Activated T-helper 2 cell treated with anti-CD3 and anti-CD28 coated beads, Interferon-gamma antibody, Interleukin-2, Interleukin-4, amounts not matched to agents 10 μg/mL and 5 μg/mL and 100 μg/mL, durations not matched to agents 14 hours and 24 hours and 36 hours (primary cell): ENCODE measurements around the gene PROX1. TPM values are rescaled to one million over a fixed set of nuclear protein-coding genes. Genes with fewer than 3 reads are reported as not detected.

Source experiments
- DNase-seq: peaks from one replicate; pipeline ENCODE4 v3.0.0; 2021; ENCODE audit warnings: low spot score
- H3K27ac Mint-ChIP-seq: one replicate; pipeline ENCODE4 v1.8.0; 2021; ENCODE audit warnings: mixed read lengths
- H3K27me3 Mint-ChIP-seq: one replicate; pipeline ENCODE4 v1.8.0; 2021; ENCODE audit warnings: low read depth, mixed read lengths
- H3K36me3 Mint-ChIP-seq: one replicate; pipeline ENCODE4 v1.8.0; 2021; ENCODE audit warnings: low read depth, mixed read lengths
- H3K4me1 Mint-ChIP-seq: one replicate; pipeline ENCODE4 v1.8.0; 2021; ENCODE audit warnings: low read depth, mixed read lengths
- H3K4me3 Mint-ChIP-seq: one replicate; pipeline ENCODE4 v1.8.0; 2021; ENCODE audit warnings: low read depth, mild to moderate bottlenecking, moderate library complexity, mixed read lengths
- H3K9me3 Mint-ChIP-seq: one replicate; pipeline ENCODE4 v1.8.0; 2021; ENCODE audit warnings: mixed read lengths
- intact Hi-C: fragments of 100-400 bp; cut with micrococcal nuclease; formaldehyde crosslinking; loops from one replicate; pipeline ENCODE4 v1.15.1; 2023
- total RNA-seq: library from RNA; stranded (reverse); gene quantifications from 2 replicates; pipeline ENCODE4 v1.2.3, GENCODE V29; 2022

The PROX1 gene
- total RNA-seq, 1 donor from 2014 or later, result not detected

DNA sequence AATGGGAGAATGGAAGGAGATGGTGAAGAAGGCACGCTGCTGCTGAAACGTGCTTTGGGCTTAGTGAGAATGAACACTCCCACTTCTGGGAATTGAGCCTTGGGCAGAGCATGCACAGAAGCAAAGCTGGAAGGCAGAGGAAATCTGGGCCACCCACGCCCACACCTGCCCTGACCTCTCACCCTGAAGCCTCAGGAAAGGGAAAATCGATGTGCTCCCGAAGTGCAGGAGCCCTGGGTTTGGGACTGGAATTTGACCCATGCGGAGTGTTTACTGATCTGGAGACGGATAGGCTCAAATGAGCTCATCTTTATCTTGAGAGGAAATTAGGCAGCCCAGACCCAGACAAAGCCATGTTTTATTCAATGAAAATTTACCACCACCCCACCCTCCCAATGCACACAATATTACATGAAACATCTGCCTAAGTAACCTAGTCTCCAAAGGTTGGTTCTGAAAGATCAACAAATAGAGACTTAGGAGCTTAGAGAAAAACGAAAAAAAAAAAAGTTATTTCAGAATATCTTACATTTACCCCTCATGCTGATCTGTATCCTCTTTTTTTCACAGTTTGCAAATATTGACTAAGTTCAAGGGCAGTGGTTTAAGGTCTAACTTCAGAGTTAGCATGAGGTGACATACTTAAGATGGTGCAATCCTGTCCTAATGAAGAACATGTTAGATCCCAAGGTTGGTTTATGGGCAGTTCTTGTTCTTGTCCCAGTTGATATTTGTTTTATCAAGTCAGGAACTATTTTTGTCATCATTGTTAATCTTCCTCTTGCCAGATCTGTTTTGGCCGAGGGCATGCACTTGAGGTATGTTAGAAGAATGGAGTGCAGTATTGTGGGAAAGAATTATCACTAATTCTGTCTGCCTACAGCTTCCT is 63.0 kb downstream of the PROX1 start:
- Mint-ChIP-seq H3K27me3 (no peaks in the 10 kb centered on the region), H3K9me3 (peaks cover 11% of the 10 kb centered on the region), H3K36me3 (no peaks in the 10 kb centered on the region), H3K4me3 (no peak overlapping the region), H3K4me1 (no peaks in the 10 kb centered on the region), H3K27ac (no peak overlapping the region)
- intact Hi-C loops, result no loop called here
- no peak for DNase-seq

- Mint-ChIP-seq H3K4me3 (no peak overlapping the region), H3K4me1 (no peaks in the 10 kb centered on the region), H3K9me3 (peaks cover 11% of the 10 kb centered on the region), H3K27me3 (no peaks in the 10 kb centered on the region), H3K36me3 (no peaks in the 10 kb centered on the region), H3K27ac (no peak overlapping the region)
- DNase-seq, result no peak
- intact Hi-C loops, result no loop called here
Measured at GRCh38 chr1:214051786-214052185, 64.0 kb downstream of the PROX1 start.

GRCh38 chr1:214058076-214058475 is 70.3 kb downstream of the PROX1 start:
- intact Hi-C loops, result no loop called here
- no peaks in the 10 kb centered on the region for H3K27me3 Mint-ChIP-seq
- H3K36me3 Mint-ChIP-seq, result no peaks in the 10 kb centered on the region
- no peaks in the 10 kb centered on the region for H3K4me1 Mint-ChIP-seq
- no peak overlapping the region for H3K27ac Mint-ChIP-seq
- DNase-seq, result no peak
- H3K9me3 Mint-ChIP-seq, result no peaks in the 10 kb centered on the region
- no peak overlapping the region for H3K4me3 Mint-ChIP-seq

DNA sequence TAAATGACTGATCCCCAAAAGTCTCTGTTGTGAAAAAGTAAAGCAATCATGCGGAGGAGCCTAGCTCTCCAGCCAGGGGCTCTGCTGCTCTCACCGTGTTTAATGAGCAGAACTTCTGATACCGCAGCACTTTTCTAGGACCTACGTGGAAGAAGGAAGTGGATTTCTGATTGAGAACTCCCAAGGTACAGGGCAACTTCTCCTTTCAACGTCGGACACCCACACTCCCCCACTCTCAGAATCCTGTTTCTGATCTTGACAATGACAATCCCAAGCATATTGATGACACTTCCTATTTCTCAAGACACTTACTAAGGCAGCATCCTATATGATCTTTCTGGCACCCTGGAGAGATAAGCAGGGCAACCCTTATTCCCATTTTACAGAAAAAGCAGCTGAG is 78.4 kb downstream of the PROX1 start:
- H3K4me1 Mint-ChIP-seq, result no peaks in the 10 kb centered on the region
- no peaks in the 10 kb centered on the region for H3K36me3 Mint-ChIP-seq
- H3K4me3 Mint-ChIP-seq, result no peak overlapping the region
- no peaks in the 10 kb centered on the region for H3K27me3 Mint-ChIP-seq
- H3K27ac Mint-ChIP-seq, result no peak overlapping the region
- DNase-seq, result no peak
- H3K9me3 Mint-ChIP-seq, result no peaks in the 10 kb centered on the region
- intact Hi-C loops, result no loop called here

- intact Hi-C loops, result no loop called here
- H3K9me3 Mint-ChIP-seq, result no peaks in the 10 kb centered on the region
- H3K4me3 Mint-ChIP-seq, result no peak overlapping the region
- no peak for DNase-seq
- H3K27ac Mint-ChIP-seq, result no peak overlapping the region
- H3K4me1 Mint-ChIP-seq, result no peaks in the 10 kb centered on the region
- no peaks in the 10 kb centered on the region for H3K36me3 Mint-ChIP-seq
- no peaks in the 10 kb centered on the region for H3K27me3 Mint-ChIP-seq
Measured at GRCh38 chr1:214066936-214067335, 79.2 kb downstream of the PROX1 start.

- intact Hi-C loops, result no loop called here
- Mint-ChIP-seq H3K36me3 (no peaks in the 10 kb centered on the region), H3K27me3 (no peaks in the 10 kb centered on the region), H3K27ac (no peak overlapping the region), H3K9me3 (no peaks in the 10 kb centered on the region), H3K4me1 (no peaks in the 10 kb centered on the region), H3K4me3 (no peak overlapping the region)
- no peak for DNase-seq
Measured at GRCh38 chr1:214067397-214067796, 79.6 kb downstream of the PROX1 start.

- intact Hi-C loops, result no loop called here
- H3K4me3 Mint-ChIP-seq, result no peak overlapping the region
Measured at GRCh38 chr1:214067853-214068703, 80.3 kb downstream of the PROX1 start.

GRCh38 chr1:214068979-214069378 is 81.2 kb downstream of the PROX1 start:
- no peaks in the 10 kb centered on the region for H3K4me1 Mint-ChIP-seq
- no peak for DNase-seq

More at GRCh38 chr1:214067853-214068703, 80.3 kb downstream of the PROX1 start:
- no peaks in the 10 kb centered on the region for H3K27me3 Mint-ChIP-seq
- no peaks in the 10 kb centered on the region for H3K4me1 Mint-ChIP-seq
- no peaks in the 10 kb centered on the region for H3K9me3 Mint-ChIP-seq
- H3K27ac Mint-ChIP-seq, result no peak overlapping the region
- DNase-seq, result no peak
- H3K36me3 Mint-ChIP-seq, result no peaks in the 10 kb centered on the region

DNA sequence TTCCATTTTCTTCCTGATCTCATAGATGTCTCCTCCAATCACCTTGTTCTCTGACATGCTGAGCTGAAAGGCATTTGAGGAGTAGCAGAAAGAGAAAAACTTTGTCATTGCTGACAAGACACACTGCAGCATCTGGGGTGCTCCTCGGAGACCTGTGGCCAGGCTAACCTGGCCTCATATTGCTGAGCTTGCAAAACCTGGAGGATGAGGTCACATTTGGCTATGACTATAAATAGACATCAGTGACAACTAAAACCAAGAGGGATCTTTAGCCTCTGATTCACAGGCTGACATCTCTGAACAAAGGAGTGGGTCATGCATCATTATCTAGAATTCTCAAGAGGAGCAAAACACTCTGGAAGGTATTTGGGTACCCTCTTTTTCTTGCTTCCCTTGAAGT is 83.7 kb downstream of the PROX1 start:
- Mint-ChIP-seq H3K27me3 (no peaks in the 10 kb centered on the region), H3K4me3 (no peak overlapping the region), H3K27ac (no peak overlapping the region), H3K9me3 (no peaks in the 10 kb centered on the region), H3K4me1 (no peaks in the 10 kb centered on the region), H3K36me3 (no peaks in the 10 kb centered on the region)
- intact Hi-C loops, result no loop called here
- DNase-seq, result no peak

More at GRCh38 chr1:214068979-214069378, 81.2 kb downstream of the PROX1 start:
- H3K4me3 Mint-ChIP-seq, result no peak overlapping the region
- H3K27ac Mint-ChIP-seq, result no peak overlapping the region
- H3K9me3 Mint-ChIP-seq, result no peaks in the 10 kb centered on the region
- intact Hi-C loops, result no loop called here
- no peaks in the 10 kb centered on the region for H3K36me3 Mint-ChIP-seq
- no peaks in the 10 kb centered on the region for H3K27me3 Mint-ChIP-seq

GRCh38 chr1:214072426-214073157 is 84.8 kb downstream of the PROX1 start:
- no peak for DNase-seq
- no peaks in the 10 kb centered on the region for H3K4me1 Mint-ChIP-seq
- no peak overlapping the region for H3K4me3 Mint-ChIP-seq
- H3K27ac Mint-ChIP-seq, result no peak overlapping the region
- intact Hi-C loops, result no loop called here
- H3K27me3 Mint-ChIP-seq, result no peaks in the 10 kb centered on the region
- no peaks in the 10 kb centered on the region for H3K36me3 Mint-ChIP-seq
- no peaks in the 10 kb centered on the region for H3K9me3 Mint-ChIP-seq

DNA sequence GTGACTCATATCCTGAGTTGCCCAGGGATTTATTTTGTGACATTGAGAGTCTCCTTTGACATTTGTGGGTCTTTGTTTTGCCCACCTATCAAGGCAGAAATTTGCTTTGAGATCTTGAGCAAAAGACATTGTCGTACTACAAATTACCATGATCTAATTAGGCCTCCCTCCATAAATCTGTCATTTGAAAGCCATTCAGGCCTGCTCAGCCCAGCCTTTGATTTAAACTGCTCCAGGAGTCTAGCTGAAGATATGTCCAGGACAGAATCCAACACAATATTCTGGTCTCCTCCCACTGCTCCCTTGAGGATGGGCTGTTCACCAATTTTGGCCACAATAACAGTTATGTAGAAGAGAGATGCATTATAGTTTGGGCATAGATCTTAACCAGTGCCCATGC is 86.7 kb downstream of the PROX1 start:
- no peak overlapping the region for H3K27ac Mint-ChIP-seq
- DNase-seq, result no peak
- no peaks in the 10 kb centered on the region for H3K4me1 Mint-ChIP-seq
- no peak overlapping the region for H3K4me3 Mint-ChIP-seq
- intact Hi-C loops, result no loop called here
- H3K27me3 Mint-ChIP-seq, result no peaks in the 10 kb centered on the region
- no peaks in the 10 kb centered on the region for H3K9me3 Mint-ChIP-seq
- no peaks in the 10 kb centered on the region for H3K36me3 Mint-ChIP-seq

DNA sequence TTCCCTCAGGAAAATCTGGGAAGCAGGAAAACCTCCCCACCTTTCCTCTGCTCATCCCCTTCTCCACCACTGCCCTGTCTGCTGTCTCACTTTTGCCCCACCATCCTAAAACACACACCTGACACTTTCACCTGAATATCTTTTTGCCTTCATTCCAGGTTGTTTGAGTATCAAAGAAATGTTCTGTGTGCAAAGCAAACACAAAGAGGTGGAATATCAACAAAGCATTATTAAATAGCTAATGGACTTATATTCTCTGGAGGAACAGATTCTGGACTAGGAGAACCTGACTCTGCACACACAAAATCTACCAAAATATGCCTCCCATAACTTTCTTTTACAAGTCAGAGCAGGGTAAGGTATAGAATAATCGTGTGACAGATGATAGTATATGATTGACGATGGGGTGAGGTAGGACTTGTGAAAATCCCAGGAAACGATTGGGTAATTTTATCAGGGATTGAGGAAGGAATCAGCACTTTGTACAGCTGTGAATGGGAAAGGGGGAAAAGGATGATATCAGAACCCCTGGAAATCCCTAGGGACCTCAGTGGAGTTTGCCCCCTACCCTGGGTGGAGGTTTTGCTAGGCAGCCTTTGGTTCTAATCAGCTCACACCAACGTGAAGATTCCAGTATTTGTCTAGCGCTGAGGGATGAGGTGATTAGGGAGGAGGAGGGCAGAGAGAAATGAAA is 87.7 kb downstream of the PROX1 start:
- no peak for DNase-seq
- Mint-ChIP-seq H3K4me3 (no peak overlapping the region), H3K27ac (no peak overlapping the region), H3K27me3 (no peaks in the 10 kb centered on the region), H3K4me1 (no peaks in the 10 kb centered on the region), H3K36me3 (no peaks in the 10 kb centered on the region), H3K9me3 (no peaks in the 10 kb centered on the region)
- intact Hi-C loops, result no loop called here
